BLaER1 (cell line): ENCODE data around the gene SNX27.

Experiments used
- H3K27ac ChIP-seq: shearing (Covaris generic); formaldehyde crosslinking; 2 replicates; pipeline ENCODE4 v1.8.1; 2022
- H3K27me3 ChIP-seq: shearing (Covaris generic); formaldehyde crosslinking; 2 replicates; pipeline ENCODE4 v1.8.1; 2022
- H3K36me3 ChIP-seq: shearing (Covaris generic); formaldehyde crosslinking; 2 replicates; pipeline ENCODE4 v1.8.1; 2022
- H3K4me1 ChIP-seq: shearing (Covaris generic); formaldehyde crosslinking; 2 replicates; pipeline ENCODE4 v1.8.1; 2022
- H3K4me2 ChIP-seq: shearing (Covaris generic); formaldehyde crosslinking; 2 replicates; pipeline ENCODE4 v1.8.1; 2022
- H3K4me3 ChIP-seq: shearing (Covaris generic); formaldehyde crosslinking; 2 replicates; pipeline ENCODE4 v1.8.1; 2022
- H3K9ac ChIP-seq: shearing (Covaris generic); formaldehyde crosslinking; 2 replicates; pipeline ENCODE4 v1.8.1; 2022
- H3K9me3 ChIP-seq: shearing (Covaris generic); formaldehyde crosslinking; 2 replicates; pipeline ENCODE4 v1.8.1; 2022
- H4K20me1 ChIP-seq: shearing (Covaris generic); formaldehyde crosslinking; 2 replicates; pipeline ENCODE4 v1.8.1; 2022
- Cebpa-rat ChIP-seq: shearing (Covaris generic); IDR thresholded peaks from 2 replicates; pipeline ENCODE4 v1.8.1; 2022

Gene SNX27

GRCh38 chr1:151692226-151692625, 80.4 kb downstream of the SNX27 start:
- Histone ChIP-seq H4K20me1 (no peaks in the 10 kb centered on the region), H3K9ac (0 out of 2 replicates have a peak overlapping the region, but pooled peaks have one; percentile 32), H3K27me3 (no peaks in the 10 kb centered on the region), H3K9me3 (no peaks in the 10 kb centered on the region), H3K27ac (no peak overlapping the region), H3K4me2 (no peak overlapping the region), H3K4me1 (no peaks in the 10 kb centered on the region), H3K36me3 (peaks cover 53% of the 10 kb centered on the region), H3K4me3 (no peak overlapping the region)
- no peak for TF ChIP-seq Cebpa-rat

GRCh38 chr1:151693057-151693651, 81.3 kb downstream of the SNX27 start:
- Histone ChIP-seq H4K20me1 (no peaks in the 10 kb centered on the region), H3K4me2 (no peak overlapping the region), H3K4me1 (no peaks in the 10 kb centered on the region), H3K4me3 (no peak overlapping the region), H3K9me3 (no peaks in the 10 kb centered on the region), H3K9ac (0 out of 2 replicates have a peak overlapping the region, but pooled peaks have one; percentile 32), H3K27ac (no peak overlapping the region), H3K27me3 (no peaks in the 10 kb centered on the region), H3K36me3 (peaks cover 58% of the 10 kb centered on the region)
- no peak for TF ChIP-seq Cebpa-rat

GRCh38 chr1:151701515-151701914, 89.7 kb downstream of the SNX27 start:
- no peak overlapping the region for H3K4me2 ChIP-seq
- peaks cover 43% of the 10 kb centered on the region for H3K36me3 ChIP-seq
- H3K27ac ChIP-seq = no peak overlapping the region
- H4K20me1 ChIP-seq = no peaks in the 10 kb centered on the region
- no peak for TF ChIP-seq Cebpa-rat
- no peaks in the 10 kb centered on the region for H3K27me3 ChIP-seq
- H3K9me3 ChIP-seq = no peaks in the 10 kb centered on the region
- H3K9ac ChIP-seq = no peak overlapping the region
- H3K4me1 ChIP-seq = peaks cover 41% of the 10 kb centered on the region
- H3K4me3 ChIP-seq = no peak overlapping the region

- Histone ChIP-seq H3K9ac (peak overlapping the region; percentile 75), H4K20me1 (no peaks in the 10 kb centered on the region), H3K4me2 (peak overlapping the region; percentile 95), H3K27ac (peak overlapping the region; percentile 87), H3K36me3 (peaks cover 29% of the 10 kb centered on the region), H3K9me3 (no peaks in the 10 kb centered on the region), H3K27me3 (no peaks in the 10 kb centered on the region), H3K4me1 (peaks cover 55% of the 10 kb centered on the region), H3K4me3 (peak overlapping the region; percentile 48)
- no peak for TF ChIP-seq Cebpa-rat
Measured at GRCh38 chr1:151702936-151703335, 91.1 kb downstream of the SNX27 start.

GRCh38 chr1:151703813-151704212, 92.0 kb downstream of the SNX27 start:
- Histone ChIP-seq H3K4me1 (peaks cover 64% of the 10 kb centered on the region), H3K36me3 (peaks cover 21% of the 10 kb centered on the region), H3K27me3 (no peaks in the 10 kb centered on the region), H4K20me1 (no peaks in the 10 kb centered on the region), H3K9ac (peak overlapping the region; percentile 75), H3K27ac (peak overlapping the region; percentile 87), H3K4me3 (peak overlapping the region; percentile 48), H3K4me2 (peak overlapping the region; percentile 95), H3K9me3 (no peaks in the 10 kb centered on the region)
- no peak for TF ChIP-seq Cebpa-rat

- H3K4me2 ChIP-seq = peak overlapping the region; percentile 95
- H3K27me3 ChIP-seq = no peaks in the 10 kb centered on the region
- H4K20me1 ChIP-seq = no peaks in the 10 kb centered on the region
- H3K4me1 ChIP-seq = peaks cover 68% of the 10 kb centered on the region
- H3K36me3 ChIP-seq = peaks cover 17% of the 10 kb centered on the region
- peak overlapping the region; percentile 75 for H3K9ac ChIP-seq
- H3K9me3 ChIP-seq = no peaks in the 10 kb centered on the region
- no peak overlapping the region for H3K4me3 ChIP-seq
- H3K27ac ChIP-seq = peak overlapping the region; percentile 87
- no peak for TF ChIP-seq Cebpa-rat
Measured at GRCh38 chr1:151704246-151704645, 92.4 kb downstream of the SNX27 start.

- Histone ChIP-seq H3K4me3 (no peak overlapping the region), H3K27me3 (no peaks in the 10 kb centered on the region), H3K27ac (peak overlapping the region; percentile 87), H3K36me3 (peaks cover 11% of the 10 kb centered on the region), H3K9me3 (no peaks in the 10 kb centered on the region), H3K4me2 (peak overlapping the region; percentile 95), H3K9ac (no peak overlapping the region), H3K4me1 (peaks cover 77% of the 10 kb centered on the region), H4K20me1 (no peaks in the 10 kb centered on the region)
- no peak for TF ChIP-seq Cebpa-rat
Measured at GRCh38 chr1:151705146-151705545, 93.3 kb downstream of the SNX27 start.

GRCh38 chr1:151705753-151706463, 94.1 kb downstream of the SNX27 start:
- peaks cover 78% of the 10 kb centered on the region for H3K4me1 ChIP-seq
- peak overlapping the region; percentile 95 for H3K4me2 ChIP-seq
- no peaks in the 10 kb centered on the region for H4K20me1 ChIP-seq
- peak overlapping the region; percentile 57; the same call in 1 of the 2 replicates for H3K9ac ChIP-seq
- TF ChIP-seq Cebpa-rat = no peak
- H3K4me3 ChIP-seq = no peak overlapping the region
- H3K27ac ChIP-seq = peak overlapping the region; percentile 87
- no peaks in the 10 kb centered on the region for H3K9me3 ChIP-seq
- H3K36me3 ChIP-seq = peaks cover 9% of the 10 kb centered on the region
- no peaks in the 10 kb centered on the region for H3K27me3 ChIP-seq

- H3K4me1 ChIP-seq = peaks cover 82% of the 10 kb centered on the region
Measured at GRCh38 chr1:151706464-151707415, 94.9 kb downstream of the SNX27 start.

More at GRCh38 chr1:151706464-151707415, 94.9 kb downstream of the SNX27 start:
- H3K4me3 ChIP-seq = 0 out of 2 replicates have a peak overlapping the region, but pooled peaks have one; percentile 10
- H4K20me1 ChIP-seq = no peaks in the 10 kb centered on the region
- H3K27me3 ChIP-seq = no peaks in the 10 kb centered on the region
- H3K9me3 ChIP-seq = no peaks in the 10 kb centered on the region
- peak overlapping the region; percentile 95 for H3K4me2 ChIP-seq
- peak overlapping the region; percentile 87 for H3K27ac ChIP-seq
- peak overlapping the region; percentile 57; the same call in 1 of the 2 replicates for H3K9ac ChIP-seq
- H3K36me3 ChIP-seq = peaks cover under 1% of the 10 kb centered on the region
- no peak for TF ChIP-seq Cebpa-rat
